Brain microvascular endothelial cell (primary cell): ENCODE measurements around the gene ZSCAN26.

Experiments
- DNase-seq: peaks from one replicate; pipeline ENCODE4 v3.0.0-alpha.2; 2020
- H3K27ac ChIP-seq: fragments of 250-450 bp; sonication (Bioruptor Pico); 2 replicates; pipeline ENCODE4 v1.5.1; 2020; ENCODE audit warnings: mild to moderate bottlenecking, moderate library complexity
- H3K27me3 ChIP-seq: fragments of 250-450 bp; sonication (Bioruptor Pico); replicated peaks from 2 replicates; pipeline ENCODE4 v1.5.1; 2020; ENCODE audit warnings: mild to moderate bottlenecking
- H3K36me3 ChIP-seq: fragments of 250-450 bp; sonication (Bioruptor Pico); replicated peaks from 2 replicates; pipeline ENCODE4 v1.5.1; 2020; ENCODE audit warnings: mild to moderate bottlenecking
- H3K4me3 ChIP-seq: 2 replicates; pipeline ENCODE4 v1.5.1; 2011; ENCODE audit warnings: low read depth, mild to moderate bottlenecking, control low read depth, low read length, moderate library complexity
- in situ Hi-C: cut with HindIII; loops from 2 replicates; pipeline ENCODE4 v1.10.0; 2017; ENCODE audit warnings: low sequenced_read_pairs, low pct_ligation_motif_present
- TF ChIP-seq, protein P1 (sequence below): IDR thresholded peaks from 2 replicates; pipeline ENCODE4 v1.5.1; 2011; ENCODE audit warnings: low read depth, mild to moderate bottlenecking, moderate library complexity, low read length, control low read depth, inconsistent platforms; ENCODE audit errors: missing control alignments

Gene ZSCAN26

DNA sequence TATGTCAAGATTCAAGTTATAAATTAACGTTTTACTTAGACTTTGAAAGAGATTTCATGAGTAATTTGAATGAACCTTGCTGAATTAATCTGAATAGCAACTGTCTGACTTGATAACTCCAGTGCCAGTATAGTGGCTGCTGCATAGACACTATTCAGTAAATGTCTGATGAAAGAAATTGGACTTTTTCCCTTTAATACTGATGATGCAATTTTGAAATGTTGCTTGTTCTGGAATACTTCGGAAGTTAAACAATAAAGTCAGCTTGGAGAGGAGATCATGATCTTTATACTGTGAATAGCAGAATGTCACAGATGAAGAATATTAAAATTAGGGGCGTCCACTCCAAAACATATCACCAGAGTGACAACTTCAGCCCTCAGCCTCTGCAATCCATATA lies 10.8 kb downstream of the ZSCAN26 start:
- Histone ChIP-seq H3K27me3 (no peaks in the 10 kb centered on the region), H3K36me3 (peaks cover 11% of the 10 kb centered on the region), H3K27ac (no peak overlapping the region), H3K4me3 (no peak overlapping the region)
- no peak for DNase-seq
- TF ChIP-seq, protein P1, sequence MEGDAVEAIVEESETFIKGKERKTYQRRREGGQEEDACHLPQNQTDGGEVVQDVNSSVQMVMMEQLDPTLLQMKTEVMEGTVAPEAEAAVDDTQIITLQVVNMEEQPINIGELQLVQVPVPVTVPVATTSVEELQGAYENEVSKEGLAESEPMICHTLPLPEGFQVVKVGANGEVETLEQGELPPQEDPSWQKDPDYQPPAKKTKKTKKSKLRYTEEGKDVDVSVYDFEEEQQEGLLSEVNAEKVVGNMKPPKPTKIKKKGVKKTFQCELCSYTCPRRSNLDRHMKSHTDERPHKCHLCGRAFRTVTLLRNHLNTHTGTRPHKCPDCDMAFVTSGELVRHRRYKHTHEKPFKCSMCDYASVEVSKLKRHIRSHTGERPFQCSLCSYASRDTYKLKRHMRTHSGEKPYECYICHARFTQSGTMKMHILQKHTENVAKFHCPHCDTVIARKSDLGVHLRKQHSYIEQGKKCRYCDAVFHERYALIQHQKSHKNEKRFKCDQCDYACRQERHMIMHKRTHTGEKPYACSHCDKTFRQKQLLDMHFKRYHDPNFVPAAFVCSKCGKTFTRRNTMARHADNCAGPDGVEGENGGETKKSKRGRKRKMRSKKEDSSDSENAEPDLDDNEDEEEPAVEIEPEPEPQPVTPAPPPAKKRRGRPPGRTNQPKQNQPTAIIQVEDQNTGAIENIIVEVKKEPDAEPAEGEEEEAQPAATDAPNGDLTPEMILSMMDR = no peak
- in situ Hi-C loops = no loop called here

DNA sequence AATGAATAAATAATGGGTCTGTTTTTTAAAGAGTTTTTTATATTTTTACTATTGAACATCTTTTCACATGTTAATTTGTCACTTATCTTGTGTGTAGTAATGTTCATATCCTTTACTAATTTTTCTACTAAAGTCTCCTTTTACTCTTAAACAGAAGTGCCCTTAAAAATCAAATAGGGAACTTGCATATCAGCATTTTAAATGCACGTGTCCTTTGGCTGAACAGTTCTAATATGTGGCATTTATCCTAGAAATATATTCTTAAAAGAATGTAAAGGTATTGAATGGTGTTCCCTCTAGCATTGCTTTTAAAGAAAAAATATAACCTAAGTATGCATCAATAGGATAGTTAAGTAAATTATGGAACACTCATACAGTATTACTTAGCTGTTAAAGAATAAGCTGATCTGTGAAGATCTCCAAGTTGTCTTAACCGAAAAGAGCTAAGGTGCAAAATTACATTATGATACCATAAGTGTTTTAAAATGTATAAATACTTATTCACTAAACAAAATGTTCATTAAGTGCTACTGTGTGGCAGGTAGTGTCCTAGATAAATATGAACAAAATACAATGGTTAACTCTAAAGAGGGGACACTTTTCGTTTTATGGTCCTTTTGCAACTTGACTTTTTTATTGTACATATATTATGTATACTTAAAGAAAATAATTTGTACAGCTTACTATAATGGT lies 13.8 kb downstream of the ZSCAN26 start:
- TF ChIP-seq, protein P1 = no peak
- in situ Hi-C loops = no loop called here
- H3K27me3 ChIP-seq = no peaks in the 10 kb centered on the region
- peak overlapping the region; percentile 76 for H3K4me3 ChIP-seq
- DNase-seq = no peak
- H3K36me3 ChIP-seq = peaks cover 13% of the 10 kb centered on the region
- H3K27ac ChIP-seq = no peak overlapping the region

DNA sequence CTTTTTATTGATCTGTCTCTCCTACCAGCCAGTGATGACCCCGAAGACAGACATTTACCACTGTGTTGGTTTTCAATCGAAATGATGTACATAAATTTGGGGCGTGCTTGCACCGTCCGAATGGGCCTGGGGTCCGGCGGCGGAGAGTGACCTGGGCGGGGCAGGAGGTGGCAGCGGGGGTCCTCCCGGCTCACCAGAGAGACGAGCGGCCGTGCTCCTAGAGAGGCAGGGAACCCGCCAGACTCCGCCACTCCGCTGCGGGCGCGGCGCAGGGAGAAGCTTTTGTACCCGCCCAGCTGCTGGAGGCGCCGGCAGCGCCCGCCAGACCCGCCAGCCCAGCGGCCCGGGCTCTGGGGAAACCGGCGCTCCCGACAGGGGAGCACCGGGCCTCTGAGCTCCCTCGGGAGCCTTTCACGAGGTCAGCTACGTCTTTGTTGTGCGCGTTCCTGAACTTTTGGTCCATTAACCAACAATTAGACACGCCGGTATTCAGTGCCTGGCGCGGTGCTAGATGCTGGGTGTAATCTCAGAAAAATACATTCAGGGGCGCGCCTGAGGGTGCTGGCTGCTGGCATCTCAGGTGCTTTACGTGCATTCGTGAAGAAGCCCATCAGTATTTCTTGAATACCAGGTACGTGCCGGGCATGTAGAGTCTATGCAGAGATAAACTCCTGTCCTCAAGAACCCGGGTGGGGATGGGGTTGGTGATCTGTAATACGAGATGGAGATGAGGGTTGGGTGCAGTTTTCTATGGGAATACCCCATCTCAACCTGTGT lies 14.5 kb downstream of the ZSCAN26 start, which contains the start of gene PGBD1:
TSS of gene PGBD1 (plus strand) at position 285 of the 777 bp plus-strand sequence. CDS start 2,242 bp downstream, outside the sequence.
- Histone ChIP-seq H3K4me3 (peak within 1 kb of the TSS; percentile 76), H3K27ac (peak within 1 kb of the TSS; percentile 29), H3K27me3 (no peaks in the 10 kb centered on the region), H3K36me3 (peaks cover 15% of the 10 kb centered on the region)
- TF ChIP-seq, protein P1 = no peak
- peak; percentile 46 for DNase-seq
- in situ Hi-C loops = no loop called here

DNA sequence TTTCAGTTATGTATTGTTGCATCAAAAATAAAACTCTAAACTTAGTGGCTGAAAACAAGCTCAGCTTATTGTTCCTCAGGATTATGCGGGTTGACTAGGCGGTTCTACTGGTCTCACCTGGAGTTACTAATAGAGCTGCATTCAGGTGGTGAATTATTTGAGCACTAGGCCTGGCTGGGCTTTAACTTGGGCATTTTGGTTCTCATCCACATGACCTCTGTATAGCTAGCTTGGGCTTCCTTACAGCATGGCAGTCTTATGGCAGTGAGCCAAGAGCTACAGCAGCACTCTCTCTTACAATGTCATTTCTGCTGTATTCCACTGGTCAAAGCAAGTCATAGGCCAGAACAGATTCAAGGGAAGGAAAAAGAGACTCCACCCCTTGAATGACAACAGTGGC lies 16.0 kb downstream of the ZSCAN26 start:
- Histone ChIP-seq H3K27ac (no peak overlapping the region), H3K36me3 (peaks cover 9% of the 10 kb centered on the region), H3K4me3 (no peak overlapping the region), H3K27me3 (no peaks in the 10 kb centered on the region)
- in situ Hi-C loops = no loop called here
- TF ChIP-seq, protein P1 = no peak
- peak; percentile 11 for DNase-seq

DNA sequence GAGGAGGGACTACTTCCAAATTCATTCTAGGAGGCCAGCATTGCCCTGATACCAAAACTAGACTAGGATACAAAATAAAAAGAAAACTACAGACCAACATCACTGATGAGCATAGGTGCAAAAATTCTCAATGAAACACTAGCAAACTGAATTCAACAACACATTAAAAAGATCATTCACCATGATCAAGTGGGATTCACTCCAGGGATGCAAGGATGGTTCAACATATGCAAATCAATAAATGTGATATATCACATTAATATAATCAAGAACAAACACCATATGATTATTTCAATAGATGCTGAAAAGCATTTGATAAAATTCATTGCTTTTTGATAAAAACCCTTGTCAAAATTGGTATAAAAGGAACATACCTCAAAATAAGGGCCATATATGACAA lies 24.6 kb downstream of the ZSCAN26 start:
- H3K4me3 ChIP-seq = no peak overlapping the region
- H3K36me3 ChIP-seq = no peaks in the 10 kb centered on the region
- DNase-seq = no peak
- no peak overlapping the region for H3K27ac ChIP-seq
- TF ChIP-seq, protein P1 = no peak
- H3K27me3 ChIP-seq = no peaks in the 10 kb centered on the region
- in situ Hi-C loops = no loop called here
